SK-N-SH treated with all-trans-retinoic acid at 6 μM for 48 hours (cell line): ENCODE measurements around the gene NSD2.
A peak's percentile ranks its signal among the peaks of the same experiment; 100 is the strongest.

ENCODE experiments used
- ATAC-seq: fragments of 200-7000 bp; cut with Tn5 transposase; 3 replicates; pipeline ENCODE4 v1.9.1; 2020; ENCODE audit warnings: mild to moderate bottlenecking, moderate library complexity
- ARNTL ChIP-seq: fragments of 450-650 bp; formaldehyde crosslinking; IDR thresholded peaks from 2 replicates; pipeline ENCODE4 v1.5.0; 2020; ENCODE audit warnings: low read depth, mild to moderate bottlenecking, moderate library complexity, borderline replicate concordance
- BACH2 ChIP-seq: fragments of 250-450 bp; sonication (Bioruptor Pico); IDR thresholded peaks from 2 replicates; pipeline ENCODE4 v1.9.0; 2021; ENCODE audit warnings: mild to moderate bottlenecking, borderline replicate concordance
- CREB5 ChIP-seq: fragments of 250-450 bp; sonication (Bioruptor Pico); IDR thresholded peaks from 2 replicates; pipeline ENCODE4 v1.5.1; 2020; ENCODE audit warnings: low read depth, mild to moderate bottlenecking, moderate library complexity
- ESRRG ChIP-seq: fragments of 250-450 bp; sonication (Bioruptor Pico); IDR thresholded peaks from 2 replicates; pipeline ENCODE4 v1.6.1; 2021; ENCODE audit warnings: mild to moderate bottlenecking
- ISL1 ChIP-seq: fragments of 250-450 bp; sonication (Bioruptor Pico); IDR thresholded peaks from 2 replicates; pipeline ENCODE4 v2.1.2; 2022; ENCODE audit warnings: mild to moderate bottlenecking, moderate library complexity
- OSR1 ChIP-seq: fragments of 250-450 bp; sonication (Bioruptor Pico); IDR thresholded peaks from 2 replicates; pipeline ENCODE4 v1.8.0; 2022; ENCODE audit warnings: moderate library complexity, mild to moderate bottlenecking, inconsistent platforms
- PATZ1 ChIP-seq: fragments of 250-450 bp; sonication (Bioruptor Pico); IDR thresholded peaks from 2 replicates; pipeline ENCODE4 v1.8.0; 2020; ENCODE audit warnings: mild to moderate bottlenecking, moderate library complexity, borderline replicate concordance
- PPARA ChIP-seq: fragments of 250-450 bp; sonication (Bioruptor Pico); IDR thresholded peaks from 2 replicates; pipeline ENCODE4 v1.5.0; 2020; ENCODE audit warnings: mild to moderate bottlenecking, borderline replicate concordance
- RARB ChIP-seq: fragments of 250-450 bp; sonication (Bioruptor Pico); IDR thresholded peaks from 2 replicates; pipeline ENCODE4 v1.8.0; 2021; ENCODE audit warnings: mild to moderate bottlenecking, moderate library complexity
- SNAI2 ChIP-seq: fragments of 250-450 bp; sonication (Bioruptor Pico); IDR thresholded peaks from 2 replicates; pipeline ENCODE4 v1.5.0; 2020; ENCODE audit warnings: mild to moderate bottlenecking, moderate library complexity
- TCF4 ChIP-seq: fragments of 250-450 bp; sonication (Bioruptor Pico); IDR thresholded peaks from 2 replicates; pipeline ENCODE4 v1.8.0; 2021; ENCODE audit warnings: mild to moderate bottlenecking, moderate library complexity, borderline replicate concordance
- TSHZ2 ChIP-seq: fragments of 250-450 bp; sonication (Bioruptor Pico); IDR thresholded peaks from 2 replicates; pipeline ENCODE4 v1.5.0; 2020; ENCODE audit warnings: mild to moderate bottlenecking, moderate library complexity
- ZC3H10 ChIP-seq: fragments of 250-450 bp; sonication (Bioruptor Pico); IDR thresholded peaks from 2 replicates; pipeline ENCODE4 v1.5.1; 2021; ENCODE audit warnings: mild to moderate bottlenecking, moderate library complexity
- ZFP3 ChIP-seq: fragments of 250-450 bp; sonication (Bioruptor Pico); IDR thresholded peaks from 2 replicates; pipeline ENCODE4 v1.5.0; 2020; ENCODE audit warnings: mild to moderate bottlenecking, moderate library complexity
- ZFP30 ChIP-seq: fragments of 450-650 bp; formaldehyde crosslinking; IDR thresholded peaks from 2 replicates; pipeline ENCODE4 v1.5.0; 2022; ENCODE audit warnings: mild to moderate bottlenecking, moderate library complexity
- ZNF565 ChIP-seq: fragments of 450-650 bp; formaldehyde crosslinking; conservative IDR thresholded peaks from 2 replicates; pipeline ENCODE4 v1.5.0; 2020; ENCODE audit warnings: low read depth, mild to moderate bottlenecking, moderate library complexity
- ZNF70 ChIP-seq: fragments of 450-650 bp; formaldehyde crosslinking; IDR thresholded peaks from 2 replicates; pipeline ENCODE4 v1.5.0; 2020; ENCODE audit warnings: mild to moderate bottlenecking, moderate library complexity
- ZNF8 ChIP-seq: fragments of 450-650 bp; formaldehyde crosslinking; IDR thresholded peaks from 2 replicates; pipeline ENCODE4 v1.5.0; 2020; ENCODE audit warnings: mild to moderate bottlenecking, moderate library complexity

NSD2 gene

GRCh38 chr4:1854752-1855151, 16.4 kb upstream of the NSD2 start (continued):
- TF ChIP-seq CREB5 (CRISPR knock-in tag) (no peak), ZC3H10 (CRISPR knock-in tag) (no peak), ZFP30 (no peak), ZNF70 (CRISPR knock-in tag) (no peak), SNAI2 (CRISPR knock-in tag) (no peak), ZNF565 (CRISPR knock-in tag) (no peak), ZFP3 (CRISPR knock-in tag) (no peak), OSR1 (CRISPR knock-in tag) (no peak), ESRRG (CRISPR knock-in tag) (no peak)
- TF ChIP-seq, all 23 proteins: peak for 0

GRCh38 chr4:1855333-1856070, 15.7 kb upstream of the NSD2 start:
- ATAC-seq = no peak; the same call in 2 of the 3 replicates
- TF ChIP-seq ZC3H10 (CRISPR knock-in tag) = no peak
- TF ChIP-seq BACH2 (CRISPR knock-in tag) = 0 out of 2 replicates have a peak, but pooled peaks have one; percentile 2
- no peak for TF ChIP-seq ZNF8
- TF ChIP-seq OSR1 (CRISPR knock-in tag) = no peak
- TF ChIP-seq PATZ1 (CRISPR knock-in tag) = no peak
- TF ChIP-seq TCF4 (CRISPR knock-in tag) = no peak
- TF ChIP-seq ZNF565 (CRISPR knock-in tag) = no peak
- TF ChIP-seq, all 23 proteins: peak for 1

- TF ChIP-seq ZNF70 (CRISPR knock-in tag) = no peak
- peak; percentile 65; the same call in 1 of the 2 replicates for TF ChIP-seq TSHZ2 (CRISPR knock-in tag)
- ATAC-seq = peak; percentile 98
Measured at GRCh38 chr4:1856071-1856942, 14.9 kb upstream of the NSD2 start, which contains the start of gene LETM1. Gene LETM1, minus strand, starts transcription at chr4:1856156. Its CDS starts 206 bp downstream, at chr4:1855950.

- TF ChIP-seq RARB (CRISPR knock-in tag) (no peak), ISL1 (CRISPR knock-in tag) (no peak), ZFP3 (CRISPR knock-in tag) (no peak), ZC3H10 (CRISPR knock-in tag) (no peak), ZNF70 (CRISPR knock-in tag) (no peak), PPARA (CRISPR knock-in tag) (no peak), ZFP30 (no peak), ARNTL (no peak)
- TF ChIP-seq, all 23 proteins: peak for 0
- peak; percentile 15 for ATAC-seq
Measured at GRCh38 chr4:1856943-1857699, 14.1 kb upstream of the NSD2 start.
